Mesothelial cell of epicardium (in vitro differentiated cells): ENCODE results near the gene ZW10. TPM values are rescaled to one million over a fixed set of nuclear protein-coding genes. Genes with fewer than 3 reads are reported as not detected.
"Not testable (repeated sequence)": the region's sequence is repeated elsewhere in the genome, so short reads cannot be mapped to it uniquely, and the experiment has no call there.

ENCODE experiments used
- DNase-seq, 2 experiments: peaks; one replicate each; pipeline ENCODE4 v3.0.0; 2021; ENCODE audit warnings: low spot score in 2 of 2; ENCODE audit not compliant: unreplicated experiment in 2 of 2
- H3K27ac Mint-ChIP-seq: 2 replicates; pipeline ENCODE4 v1.8.0; 2021; ENCODE audit warnings: mixed read lengths
- H3K27me3 Mint-ChIP-seq: 2 replicates; pipeline ENCODE4 v1.8.0; 2021; ENCODE audit warnings: low read depth, mixed read lengths
- H3K36me3 Mint-ChIP-seq: 2 replicates; pipeline ENCODE4 v1.8.0; 2021; ENCODE audit warnings: mixed read lengths
- H3K4me1 Mint-ChIP-seq: 2 replicates; pipeline ENCODE4 v1.8.0; 2021; ENCODE audit warnings: mixed read lengths
- H3K4me3 Mint-ChIP-seq: 2 replicates; pipeline ENCODE4 v1.8.0; 2021; ENCODE audit warnings: mild to moderate bottlenecking, moderate library complexity, mixed read lengths
- H3K9me3 Mint-ChIP-seq: 2 replicates; pipeline ENCODE4 v1.8.0; 2021; ENCODE audit warnings: mixed read lengths
- total RNA-seq: library from RNA; stranded (reverse); gene quantifications from 3 replicates; pipeline ENCODE4 v1.2.1, GENCODE V29; 2021
- TF ChIP-seq, protein P1 (sequence below): fragments of 200-600 bp; sonication (generic); IDR thresholded peaks from one replicate; pipeline ENCODE4 v1.5.0; 2021; ENCODE audit warnings: antibody characterized with exemption; ENCODE audit not compliant: unreplicated experiment

The ZW10 gene
- total RNA-seq, 1 donor from 2014 or later, result 18.7 TPM

DNA sequence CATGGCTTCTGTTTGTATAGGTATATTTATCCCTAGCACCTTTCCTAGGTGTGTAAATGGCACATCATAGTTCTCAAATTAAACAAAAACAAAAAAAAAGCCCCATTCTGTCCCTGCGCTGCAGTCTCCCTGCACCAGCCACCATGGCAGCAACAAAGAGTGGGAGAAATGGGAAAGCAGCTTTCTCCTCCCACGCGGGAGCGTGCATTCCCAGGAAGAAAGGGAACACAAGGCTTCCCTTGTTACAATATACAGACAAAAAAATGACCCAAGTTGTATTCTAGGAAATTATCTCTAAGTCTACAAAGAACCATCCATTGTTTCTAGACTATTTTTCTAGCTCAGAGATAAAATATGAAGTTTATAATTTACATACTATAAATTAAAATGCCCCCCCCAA is 51.3 kb downstream of the ZW10 start:
- H3K9me3 Mint-ChIP-seq, result peaks cover 5% of the 10 kb centered on the region

DNA sequence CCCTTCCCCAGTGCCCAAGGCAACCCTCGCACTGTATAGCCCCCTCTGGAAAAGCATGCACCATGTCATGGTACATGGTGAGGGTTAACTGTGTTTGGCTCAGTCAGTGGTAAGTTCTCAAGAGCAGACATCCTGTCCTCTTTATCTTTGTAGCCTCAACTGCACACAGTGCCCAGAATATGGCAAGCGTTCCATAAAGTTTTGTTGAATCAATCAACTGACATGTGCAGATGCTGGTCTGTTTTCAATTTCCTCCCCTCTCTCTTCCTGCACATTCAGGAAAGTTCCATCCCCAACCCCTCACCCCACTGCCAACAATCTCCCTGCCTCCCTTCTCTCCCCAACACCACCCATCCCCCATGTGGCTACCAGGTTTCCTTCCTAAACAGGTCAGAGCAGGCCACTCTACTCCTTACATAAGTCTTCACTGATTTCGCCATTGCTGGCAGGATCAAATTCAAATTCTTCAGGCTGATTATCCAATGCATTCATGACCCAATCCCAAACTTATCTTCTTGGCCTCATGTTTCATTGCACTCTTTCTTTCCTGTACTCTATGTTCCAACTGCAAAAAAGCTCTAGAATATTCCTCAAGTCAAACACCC is 51.9 kb downstream of the ZW10 start:
- Mint-ChIP-seq H3K4me1 (peaks cover 24% of the 10 kb centered on the region), H3K27ac (no peak overlapping the region), H3K4me3 (no peak overlapping the region), H3K9me3 (peaks cover 5% of the 10 kb centered on the region), H3K27me3 (no peaks in the 10 kb centered on the region), H3K36me3 (peaks cover 21% of the 10 kb centered on the region)
- TF ChIP-seq, protein P1, sequence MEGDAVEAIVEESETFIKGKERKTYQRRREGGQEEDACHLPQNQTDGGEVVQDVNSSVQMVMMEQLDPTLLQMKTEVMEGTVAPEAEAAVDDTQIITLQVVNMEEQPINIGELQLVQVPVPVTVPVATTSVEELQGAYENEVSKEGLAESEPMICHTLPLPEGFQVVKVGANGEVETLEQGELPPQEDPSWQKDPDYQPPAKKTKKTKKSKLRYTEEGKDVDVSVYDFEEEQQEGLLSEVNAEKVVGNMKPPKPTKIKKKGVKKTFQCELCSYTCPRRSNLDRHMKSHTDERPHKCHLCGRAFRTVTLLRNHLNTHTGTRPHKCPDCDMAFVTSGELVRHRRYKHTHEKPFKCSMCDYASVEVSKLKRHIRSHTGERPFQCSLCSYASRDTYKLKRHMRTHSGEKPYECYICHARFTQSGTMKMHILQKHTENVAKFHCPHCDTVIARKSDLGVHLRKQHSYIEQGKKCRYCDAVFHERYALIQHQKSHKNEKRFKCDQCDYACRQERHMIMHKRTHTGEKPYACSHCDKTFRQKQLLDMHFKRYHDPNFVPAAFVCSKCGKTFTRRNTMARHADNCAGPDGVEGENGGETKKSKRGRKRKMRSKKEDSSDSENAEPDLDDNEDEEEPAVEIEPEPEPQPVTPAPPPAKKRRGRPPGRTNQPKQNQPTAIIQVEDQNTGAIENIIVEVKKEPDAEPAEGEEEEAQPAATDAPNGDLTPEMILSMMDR, result no peak
- DNase-seq, result no peak

More for the DNA sequence above, 51.3 kb downstream of the ZW10 start:
- Mint-ChIP-seq H3K4me3 (no peak overlapping the region), H3K27me3 (no peaks in the 10 kb centered on the region), H3K27ac (no peak overlapping the region), H3K36me3 (peaks cover 17% of the 10 kb centered on the region), H3K4me1 (peaks cover 25% of the 10 kb centered on the region)
- no peak for DNase-seq
- TF ChIP-seq, protein P1, result no peak

DNA sequence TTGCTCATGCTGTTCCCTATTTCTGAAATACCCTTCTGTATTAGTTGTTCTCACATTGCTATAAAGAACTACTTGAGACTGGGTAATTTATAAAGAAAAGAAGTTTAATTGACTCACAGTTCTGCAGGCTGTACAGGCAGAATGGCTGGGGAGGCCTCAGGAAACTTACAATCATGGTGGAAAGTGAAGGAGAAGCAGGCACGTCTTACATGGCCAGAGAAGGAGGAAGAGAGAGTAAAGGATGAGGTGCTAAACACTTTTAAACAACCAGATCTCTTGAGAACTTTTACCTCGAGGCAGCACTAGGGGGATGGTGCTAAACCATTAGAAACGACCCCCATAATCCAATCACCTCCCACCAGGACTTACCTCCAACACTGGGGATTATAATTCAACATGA is 53.0 kb downstream of the ZW10 start:
- not testable (repeated sequence) for DNase-seq, H3K27ac Mint-ChIP-seq, H3K4me3 Mint-ChIP-seq, H3K9me3 Mint-ChIP-seq, H3K27me3 Mint-ChIP-seq
- peaks cover 17% of the 10 kb centered on the region for H3K4me1 Mint-ChIP-seq
- H3K36me3 Mint-ChIP-seq, result peaks cover 27% of the 10 kb centered on the region

DNA sequence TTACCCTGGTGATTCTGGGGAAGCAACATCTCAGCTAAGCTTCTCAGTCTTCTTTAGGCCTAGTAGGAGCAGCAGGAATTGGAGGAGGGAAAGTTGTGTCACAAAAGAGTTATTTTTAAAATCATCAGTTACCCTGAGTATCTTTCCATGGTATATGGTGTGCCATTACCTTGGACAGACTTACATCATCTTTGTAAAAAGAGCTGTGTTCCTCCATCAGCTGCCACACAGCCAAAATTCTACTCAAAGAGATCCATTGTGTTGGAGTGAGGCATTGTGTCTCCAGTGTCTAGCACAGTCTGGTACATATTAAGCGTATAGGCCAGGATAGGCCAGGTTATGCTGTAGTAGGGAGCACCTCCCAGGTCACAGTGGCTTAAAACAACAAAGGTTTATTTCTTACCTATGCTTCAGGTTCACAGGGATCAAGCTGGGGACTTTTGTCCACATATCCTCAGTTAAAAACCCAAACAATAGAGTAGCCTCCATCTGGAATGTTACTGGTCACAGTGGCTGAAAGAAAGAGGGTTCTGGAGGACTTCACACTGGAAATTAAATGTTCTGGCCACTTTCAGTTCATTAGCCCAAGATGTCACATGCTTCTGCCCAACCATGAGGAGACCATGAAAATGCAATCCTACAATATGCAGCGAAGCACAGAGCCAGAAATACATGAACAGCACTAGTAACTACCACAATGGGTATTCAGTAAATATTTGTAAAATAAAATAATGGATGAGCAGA is 57.4 kb downstream of the ZW10 start:
- Mint-ChIP-seq H3K27ac (no peak overlapping the region), H3K9me3 (peaks cover 17% of the 10 kb centered on the region), H3K4me3 (no peak overlapping the region), H3K36me3 (peaks cover 42% of the 10 kb centered on the region), H3K27me3 (no peaks in the 10 kb centered on the region), H3K4me1 (no peaks in the 10 kb centered on the region)
- no peak for DNase-seq
- TF ChIP-seq, protein P1, result no peak

DNA sequence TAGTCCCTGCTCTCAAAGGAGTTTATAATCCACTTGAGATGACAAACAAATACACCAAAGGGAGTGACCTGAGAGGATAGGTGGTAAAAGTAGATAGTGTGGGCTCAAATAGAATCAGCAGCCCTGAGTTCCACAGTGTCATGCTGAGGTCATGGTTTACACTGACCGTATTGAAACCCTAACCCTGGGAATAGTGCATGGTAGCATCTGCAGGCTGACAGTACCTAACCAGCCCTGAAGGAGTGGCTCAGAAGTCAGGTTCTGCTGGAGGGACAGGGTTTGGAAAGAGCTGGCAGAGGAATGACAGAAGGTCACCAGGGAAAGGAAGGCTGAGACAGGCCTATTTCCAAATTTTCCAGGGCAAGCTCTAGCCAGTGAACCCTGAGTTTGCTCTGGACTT is 58.2 kb downstream of the ZW10 start:
- H3K27ac Mint-ChIP-seq, result no peak overlapping the region

DNA sequence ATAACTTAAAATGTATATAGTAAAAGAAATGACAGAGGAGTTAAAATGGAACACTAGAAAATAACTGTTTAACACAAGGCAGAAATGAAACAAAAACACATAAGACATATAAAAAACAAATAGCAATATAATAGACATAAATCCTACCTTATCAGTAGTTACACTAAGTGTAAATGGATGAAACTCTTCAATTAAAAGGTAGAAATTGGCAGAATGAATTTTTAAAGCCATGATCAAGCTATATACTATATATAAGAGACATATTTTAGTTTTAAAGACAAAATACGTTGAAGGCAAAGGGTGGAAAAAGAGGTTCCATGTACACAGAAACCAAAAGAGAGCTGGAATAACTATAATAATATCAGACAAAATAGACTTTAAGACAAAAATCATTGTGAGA is 62.5 kb downstream of the ZW10 start:
- peaks cover 28% of the 10 kb centered on the region for H3K36me3 Mint-ChIP-seq

More for the DNA sequence above, 58.2 kb downstream of the ZW10 start:
- H3K4me3 Mint-ChIP-seq, result no peak overlapping the region
- peaks cover 36% of the 10 kb centered on the region for H3K36me3 Mint-ChIP-seq
- H3K4me1 Mint-ChIP-seq, result no peaks in the 10 kb centered on the region
- H3K9me3 Mint-ChIP-seq, result peaks cover 25% of the 10 kb centered on the region
- TF ChIP-seq, protein P1, result no peak
- H3K27me3 Mint-ChIP-seq, result no peaks in the 10 kb centered on the region
- DNase-seq, result no peak

More for the DNA sequence above, 62.5 kb downstream of the ZW10 start:
- TF ChIP-seq, protein P1, result no peak
- no peaks in the 10 kb centered on the region for H3K27me3 Mint-ChIP-seq
- peaks cover 46% of the 10 kb centered on the region for H3K9me3 Mint-ChIP-seq
- no peak overlapping the region for H3K4me3 Mint-ChIP-seq
- no peaks in the 10 kb centered on the region for H3K4me1 Mint-ChIP-seq
- no peak overlapping the region for H3K27ac Mint-ChIP-seq
- DNase-seq, result no peak
